Keratinocyte (primary cell): ENCODE results near the gene CCDC68. TPM values are rescaled to one million over a fixed set of nuclear protein-coding genes. Genes with fewer than 3 reads are reported as not detected.

Source experiments
- DNase-seq: peaks from one replicate; pipeline ENCODE4 v3.0.0-alpha.2; 2011; ENCODE audit warnings: low read depth, missing footprints, low spot score
- FAIRE-seq: peaks from 2 replicates; lab custom pipeline; 2011; peaks lifted over from hg19 to GRCh38; lab: Jason Lieb, UNC
- H2AFZ ChIP-seq: 2 replicates; pipeline ENCODE4 v1.6.0; 2012; ENCODE audit warnings: low read length, control low read depth, inconsistent platforms; ENCODE audit not compliant: control insufficient read depth
- H3K27ac ChIP-seq: 2 replicates; pipeline ENCODE4 v1.5.1; 2011; ENCODE audit warnings: low read length; ENCODE audit not compliant: control insufficient read depth, insufficient read depth
- H3K27me3 ChIP-seq: 3 replicates; pipeline ENCODE4 v1.6.0; 2011; ENCODE audit warnings: low read length; ENCODE audit not compliant: control insufficient read depth, insufficient read depth; ENCODE audit errors: extremely low read depth
- H3K36me3 ChIP-seq, 2 experiments: 2 replicates in 1 of 2; 3 replicates in 1 of 2; pipeline ENCODE4 v1.5.1; 2011; ENCODE audit warnings: low read length in 2 of 2, mild to moderate bottlenecking in 1 of 2; ENCODE audit not compliant: control insufficient read depth in 2 of 2, insufficient read depth in 2 of 2; ENCODE audit errors: extremely low read depth in 1 of 2
- H3K4me1 ChIP-seq: 3 replicates; pipeline ENCODE4 v1.5.1; 2011; ENCODE audit warnings: low read length; ENCODE audit not compliant: control insufficient read depth, insufficient read depth; ENCODE audit errors: extremely low read depth
- H3K4me2 ChIP-seq: 3 replicates; pipeline ENCODE4 v1.6.0; 2011; ENCODE audit warnings: low read depth, low read length; ENCODE audit not compliant: control insufficient read depth, insufficient read depth; ENCODE audit errors: extremely low read depth
- H3K4me3 ChIP-seq, 3 experiments: fragments of 200-600 bp in 1 of 3; sonication (generic) in 1 of 3; 2 replicates in 2 of 3; 3 replicates in 1 of 3; pipeline ENCODE4 v1.5.1; 2011 to 2016; ENCODE audit warnings: low read length in 3 of 3, mild to moderate bottlenecking in 3 of 3, control low read depth in 2 of 3, inconsistent platforms in 1 of 3, low read depth in 1 of 3, mixed read lengths in 1 of 3, mixed run types in 1 of 3, moderate library complexity in 1 of 3; ENCODE audit not compliant: control insufficient read depth in 2 of 3, insufficient read depth in 2 of 3; ENCODE audit errors: extremely low read depth in 1 of 3
- H3K79me2 ChIP-seq: 2 replicates; pipeline ENCODE4 v1.6.0; 2012; ENCODE audit warnings: low read length; ENCODE audit not compliant: control insufficient read depth, insufficient read depth
- H3K9ac ChIP-seq: 3 replicates; pipeline ENCODE4 v1.6.0; 2011; ENCODE audit warnings: low read length; ENCODE audit not compliant: control insufficient read depth, insufficient read depth; ENCODE audit errors: extremely low read depth
- H3K9me1 ChIP-seq: 3 replicates; pipeline ENCODE4 v1.6.0; 2011; ENCODE audit warnings: low read length; ENCODE audit not compliant: control insufficient read depth, insufficient read depth; ENCODE audit errors: extremely low read depth
- H3K9me3 ChIP-seq: 2 replicates; pipeline ENCODE4 v1.5.1; 2012; ENCODE audit warnings: low read depth, low read length; ENCODE audit not compliant: control insufficient read depth
- H4K20me1 ChIP-seq: 3 replicates; pipeline ENCODE4 v1.6.0; 2011; ENCODE audit warnings: low read length; ENCODE audit not compliant: control insufficient read depth, insufficient read depth; ENCODE audit errors: extremely low read depth
- EZH2 ChIP-seq: IDR thresholded peaks from one replicate; pipeline ENCODE4 v1.6.1; 2012; ENCODE audit warnings: inconsistent platforms, mild to moderate bottlenecking, low read length, moderate library complexity
- dilution Hi-C: fragments of 300-500 bp; cut with MboI; formaldehyde crosslinking; loops from one replicate; pipeline ENCODE4 v1.7.0; 2020; ENCODE audit warnings: low sequenced_read_pairs; ENCODE audit not compliant: extremely low pct_ligation_motif_present
- polyA plus RNA-seq, 5 experiments: library from polyadenylated mRNA; depleted of rRNA in 3 of 5; stranded (reverse) in 3 of 5; stranded (forward) in 1 of 5; unstranded in 1 of 5; fragments of >200 nt; gene quantifications; 1 replicate in 1 of 5; 2 replicates in 3 of 5; 3 replicates in 1 of 5; pipeline versions ENCODE4 v1.2.1 to v1.2.3, GENCODE V29; 2011 to 2012; ENCODE audit warnings: missing spikeins in 2 of 5, low read depth in 1 of 5, low replicate concordance in 1 of 5
- TF ChIP-seq, protein P1 (sequence below), 3 experiments: IDR thresholded peaks in 1 of 3; conservative IDR thresholded peaks in 1 of 3; optimal IDR thresholded peaks in 1 of 3; 2 replicates in 2 of 3; 3 replicates in 1 of 3; pipeline versions ENCODE3 to v1.5.1; 2011; ENCODE audit warnings: low read length in 3 of 3, mild to moderate bottlenecking in 3 of 3, moderate library complexity in 2 of 3, control low read depth in 1 of 3, inconsistent platforms in 1 of 3; ENCODE audit not compliant: insufficient read depth in 2 of 3; ENCODE audit errors: extremely low read depth in 1 of 3

The CCDC68 gene
- polyA plus RNA-seq, 1 donor (not counting 4 experiments of a cell fraction or from before 2014, with no cell fraction given) = 2.7 TPM

DNA sequence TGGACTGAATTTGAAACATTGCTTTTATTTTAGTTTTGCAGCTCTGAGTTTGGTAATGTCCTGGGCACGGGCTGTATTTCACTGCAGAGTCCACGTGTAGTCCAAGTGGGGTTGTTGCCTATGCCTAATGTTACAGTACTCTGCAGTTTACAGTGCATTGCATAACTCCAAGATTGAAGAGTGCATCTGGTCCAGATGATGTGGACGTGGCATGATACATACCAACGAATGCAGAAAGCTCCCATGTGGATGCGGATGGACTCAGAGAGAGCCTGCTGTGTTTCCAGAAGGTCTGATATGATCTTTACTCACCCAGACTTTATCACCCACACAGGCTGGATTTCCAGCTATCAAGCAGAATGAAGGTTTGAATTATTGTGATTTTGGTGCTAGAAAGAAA is 44.4 kb upstream of the CCDC68 start:
- Histone ChIP-seq H3K27ac (no peak overlapping the region), H3K27me3 (peaks cover 2% of the 10 kb centered on the region), H3K9me1 (no peaks in the 10 kb centered on the region), H3K9me3 (no peaks in the 10 kb centered on the region), H3K4me2 (no peak overlapping the region), H3K4me1 (no peaks in the 10 kb centered on the region), H3K9ac (no peak overlapping the region), H3K4me3 (no peak overlapping the region), H4K20me1 (no peaks in the 10 kb centered on the region), H3K36me3 (no peaks in the 10 kb centered on the region), H2AFZ (no peak overlapping the region), H3K79me2 (no peaks in the 10 kb centered on the region)
- dilution Hi-C loops = no loop called here
- TF ChIP-seq, protein P1, sequence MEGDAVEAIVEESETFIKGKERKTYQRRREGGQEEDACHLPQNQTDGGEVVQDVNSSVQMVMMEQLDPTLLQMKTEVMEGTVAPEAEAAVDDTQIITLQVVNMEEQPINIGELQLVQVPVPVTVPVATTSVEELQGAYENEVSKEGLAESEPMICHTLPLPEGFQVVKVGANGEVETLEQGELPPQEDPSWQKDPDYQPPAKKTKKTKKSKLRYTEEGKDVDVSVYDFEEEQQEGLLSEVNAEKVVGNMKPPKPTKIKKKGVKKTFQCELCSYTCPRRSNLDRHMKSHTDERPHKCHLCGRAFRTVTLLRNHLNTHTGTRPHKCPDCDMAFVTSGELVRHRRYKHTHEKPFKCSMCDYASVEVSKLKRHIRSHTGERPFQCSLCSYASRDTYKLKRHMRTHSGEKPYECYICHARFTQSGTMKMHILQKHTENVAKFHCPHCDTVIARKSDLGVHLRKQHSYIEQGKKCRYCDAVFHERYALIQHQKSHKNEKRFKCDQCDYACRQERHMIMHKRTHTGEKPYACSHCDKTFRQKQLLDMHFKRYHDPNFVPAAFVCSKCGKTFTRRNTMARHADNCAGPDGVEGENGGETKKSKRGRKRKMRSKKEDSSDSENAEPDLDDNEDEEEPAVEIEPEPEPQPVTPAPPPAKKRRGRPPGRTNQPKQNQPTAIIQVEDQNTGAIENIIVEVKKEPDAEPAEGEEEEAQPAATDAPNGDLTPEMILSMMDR (optimal IDR thresholded peaks at IDR 0.05 in 1 of 3, IDR thresholded peaks at IDR 0.05 in 1 of 3, conservative IDR thresholded peaks at IDR 0.05 in 1 of 3; ENCODE audit: extremely low read depth in 1 of 3, insufficient read depth in 2 of 3, low read length in 3 of 3) = no peak
- TF ChIP-seq EZH2 = no peak
- DNase-seq = no peak
- no peak for FAIRE-seq

DNA sequence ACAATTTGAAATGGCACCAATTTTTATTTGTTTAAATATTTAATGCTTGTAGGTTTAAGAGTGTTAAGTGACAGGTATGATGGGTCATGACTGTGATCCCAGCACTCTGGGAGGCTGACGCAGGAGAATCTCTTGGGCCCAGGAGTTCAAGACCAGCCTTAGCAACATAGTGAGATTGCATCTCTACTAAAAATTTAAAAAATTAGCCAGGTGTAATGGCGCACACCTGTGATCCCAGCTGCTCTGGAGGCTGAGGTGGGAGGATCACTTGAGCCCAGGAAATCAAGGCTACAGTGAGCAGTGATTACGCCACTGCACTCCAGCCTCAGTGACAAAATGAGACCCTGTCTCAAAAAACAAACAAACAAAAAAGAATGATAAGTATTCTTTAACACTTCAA is 43.0 kb upstream of the CCDC68 start:
- H3K4me2 ChIP-seq = no peak overlapping the region
- FAIRE-seq = no peak

More for the DNA sequence above, 43.0 kb upstream of the CCDC68 start:
- Histone ChIP-seq H3K27ac (no peak overlapping the region), H3K4me3 (no peak overlapping the region), H3K79me2 (no peaks in the 10 kb centered on the region), H3K9ac (no peak overlapping the region), H3K9me3 (no peaks in the 10 kb centered on the region), H3K9me1 (no peaks in the 10 kb centered on the region), H2AFZ (no peak overlapping the region), H3K27me3 (no peaks in the 10 kb centered on the region), H3K4me1 (no peaks in the 10 kb centered on the region), H3K36me3 (no peaks in the 10 kb centered on the region), H4K20me1 (no peaks in the 10 kb centered on the region)
- TF ChIP-seq EZH2 = no peak
- TF ChIP-seq, protein P1 (optimal IDR thresholded peaks at IDR 0.05 in 1 of 3, IDR thresholded peaks at IDR 0.05 in 1 of 3, conservative IDR thresholded peaks at IDR 0.05 in 1 of 3; ENCODE audit: extremely low read depth in 1 of 3, insufficient read depth in 2 of 3, low read length in 3 of 3) = no peak
- DNase-seq = no peak
- dilution Hi-C loops = no loop called here
